Measurements from ENCODE around the gene KRT34.

The KRT34 gene

GRCh38 chr17:41328207-41328606 lies 53.9 kb downstream of the KRT34 start:
- no peak for DNase-seq
